Esophagus muscularis mucosa (tissue), 3 donors: ENCODE data around the gene MARK1.

Experiments
- CTCF ChIP-seq, 3 experiments: fragments of 200-600 bp in 2 of 3; fragments of 450-650 bp in 1 of 3; sonication (generic) in 2 of 3; IDR thresholded peaks; one replicate each; pipeline ENCODE4 v1.5.1; 2017 to 2019; ENCODE audit warnings: antibody characterized with exemption in 3 of 3, mild to moderate bottlenecking in 2 of 3, moderate library complexity in 1 of 3
- POLR2A ChIP-seq: fragments of 450-650 bp; IDR thresholded peaks from one replicate; pipeline ENCODE4 v1.6.1; 2017; ENCODE audit warnings: antibody characterized with exemption, moderate library complexity, mild to moderate bottlenecking, low read depth
- POLR2AphosphoS5 ChIP-seq, 2 donors: sonication (generic); formaldehyde crosslinking; IDR thresholded peaks; one replicate each; pipeline ENCODE4 v1.6.1; 2017; ENCODE audit warnings: antibody characterized with exemption in 2 of 2

DNA sequence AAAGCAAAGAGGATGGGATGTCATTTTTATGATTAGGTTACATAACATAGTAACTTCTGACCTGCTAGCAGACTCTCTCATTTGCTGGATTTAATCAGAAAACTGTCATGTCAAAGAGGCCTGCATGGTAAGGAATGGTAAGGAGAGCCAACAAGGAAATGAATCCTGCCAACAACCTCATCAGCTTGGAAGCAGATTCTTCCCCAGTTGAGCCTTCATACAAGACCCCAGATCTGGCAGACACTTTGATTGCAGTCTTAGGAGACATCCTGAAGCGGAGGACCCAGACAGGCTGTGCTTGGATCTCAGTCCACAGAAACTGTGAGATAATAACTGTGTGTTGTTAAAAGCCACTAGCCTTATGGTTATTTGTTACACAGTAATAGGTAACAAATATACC is 27.6 kb upstream of the MARK1 start:
- no peak for TF ChIP-seq CTCF (IDR thresholded peaks at IDR 0.05)
- no peak for TF ChIP-seq POLR2A
- no peak for TF ChIP-seq POLR2AphosphoS5 (IDR thresholded peaks at IDR 0.05)
